ENCODE results near the gene ACTR1B.
"Not testable (repeated sequence)": the region's sequence is repeated elsewhere in the genome, so short reads cannot be mapped to it uniquely, and the experiment has no call there.

The ACTR1B gene

DNA sequence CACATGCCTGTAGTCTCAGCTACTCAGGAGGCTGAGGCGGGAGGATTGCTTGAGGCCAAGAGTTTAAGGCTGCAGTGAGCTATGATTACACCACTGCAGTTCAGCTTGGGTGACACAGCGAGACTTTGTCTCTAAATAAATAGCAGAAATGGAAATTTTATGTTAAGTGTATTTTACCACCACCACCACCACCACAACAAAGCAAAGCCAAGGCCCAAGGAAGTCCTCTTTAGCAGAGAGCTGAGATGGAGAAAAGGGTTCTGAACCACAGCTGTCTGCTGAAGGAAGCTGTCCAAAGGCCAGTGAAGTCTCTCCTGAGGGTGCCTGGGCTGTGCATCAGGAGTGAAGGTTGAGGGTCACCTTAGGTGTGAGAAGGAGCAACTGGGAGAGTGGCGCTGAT, 23.4 kb upstream of the ACTR1B start:
- not testable (repeated sequence) for H3K4me3 ChIP-seq (ENCODE audit: low read depth in 1 of 2, low read length in 2 of 2); H3K27ac ChIP-seq (ENCODE audit: low read depth, low read length); H3K27me3 ChIP-seq (ENCODE audit: control insufficient read depth in 1 of 2, insufficient read depth in 2 of 2, low read length in 2 of 2); H3K9ac ChIP-seq (ENCODE audit: low read length); H3K9me3 ChIP-seq (ENCODE audit: low read length); H3K4me1 ChIP-seq (ENCODE audit: insufficient read depth, low read length); H3K36me3 ChIP-seq (ENCODE audit: insufficient read depth, low read length)

DNA sequence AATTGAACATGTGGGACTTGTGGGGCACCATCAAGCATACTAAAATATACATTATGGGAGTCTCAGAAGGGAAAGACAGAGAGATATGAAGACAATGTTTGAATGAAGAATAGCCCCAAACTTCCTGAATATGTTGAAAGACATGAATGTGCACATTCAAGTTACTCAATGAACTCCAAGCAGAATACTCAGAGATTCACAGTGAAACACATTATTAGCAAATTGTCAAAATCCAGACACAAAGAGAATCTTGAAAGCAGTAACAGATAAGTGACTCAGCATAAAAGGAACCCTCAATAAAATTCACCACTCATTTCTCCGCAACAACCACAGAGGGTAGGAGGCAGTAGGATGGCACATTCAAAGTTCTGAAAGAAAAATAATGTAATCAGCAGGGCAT, 14.5 kb upstream of the ACTR1B start:
- Histone ChIP-seq H3K4me1 (ENCODE audit: insufficient read depth, low read length) (no peaks in the 10 kb centered on the region), H3K36me3 (ENCODE audit: insufficient read depth, low read length) (peaks cover 4% of the 10 kb centered on the region), H3K4me3 (ENCODE audit: low read depth in 1 of 2, low read length in 2 of 2) (no peak overlapping the region), H3K9me3 (ENCODE audit: low read length) (no peaks in the 10 kb centered on the region), H3K9ac (ENCODE audit: low read length) (no peak overlapping the region), H3K27me3 (ENCODE audit: control insufficient read depth in 1 of 2, insufficient read depth in 2 of 2, low read length in 2 of 2) (no peaks in the 10 kb centered on the region), H3K27ac (ENCODE audit: low read depth, low read length) (no peak overlapping the region)

DNA sequence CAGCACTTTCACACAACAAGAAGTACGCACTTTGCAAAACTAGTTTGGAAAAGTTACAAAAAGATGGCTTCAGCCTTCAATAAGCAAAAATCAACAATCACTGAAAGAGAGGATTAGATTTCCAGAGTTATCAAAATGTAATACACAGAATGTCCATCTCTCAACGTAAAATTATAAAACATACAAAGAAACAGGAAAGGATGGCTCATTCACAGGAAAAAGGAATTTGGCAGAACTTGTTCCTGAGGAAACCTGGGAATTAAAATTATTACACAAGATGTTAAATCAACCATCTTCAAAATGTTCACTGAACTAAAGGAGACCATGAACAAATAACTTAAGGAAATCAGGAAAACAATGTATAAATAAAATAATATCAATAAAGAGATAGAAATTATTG, 13.6 kb upstream of the ACTR1B start:
- Histone ChIP-seq H3K27ac (ENCODE audit: low read depth, low read length) (no peak overlapping the region), H3K4me1 (ENCODE audit: insufficient read depth, low read length) (no peaks in the 10 kb centered on the region), H3K36me3 (ENCODE audit: insufficient read depth, low read length) (peaks cover 4% of the 10 kb centered on the region)

DNA sequence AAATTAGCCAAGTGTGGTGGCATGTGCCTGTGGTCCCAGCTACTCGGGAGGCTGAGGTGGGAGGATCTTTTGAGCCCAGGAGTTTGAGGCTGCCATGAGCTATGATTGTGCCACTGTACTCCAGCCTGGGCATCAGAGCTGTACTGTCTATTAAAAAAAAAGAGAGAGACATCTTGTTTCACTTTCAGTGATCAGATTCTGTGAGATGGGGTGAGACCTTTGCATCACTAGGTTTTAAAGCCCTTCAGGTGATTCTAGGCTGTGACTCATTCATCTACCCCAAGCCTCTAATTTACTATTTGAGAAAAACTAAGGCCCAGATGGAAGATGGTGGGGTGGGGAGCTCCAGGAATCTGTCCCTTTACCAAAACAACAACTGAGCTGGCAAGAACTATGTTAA, 12.8 kb upstream of the ACTR1B start:
- Histone ChIP-seq H3K4me1 (ENCODE audit: insufficient read depth, low read length) (no peaks in the 10 kb centered on the region), H3K27ac (ENCODE audit: low read depth, low read length) (no peak overlapping the region), H3K4me3 (ENCODE audit: low read depth in 1 of 2, low read length in 2 of 2) (no peak overlapping the region), H3K36me3 (ENCODE audit: insufficient read depth, low read length) (peaks cover 4% of the 10 kb centered on the region), H3K27me3 (ENCODE audit: control insufficient read depth in 1 of 2, insufficient read depth in 2 of 2, low read length in 2 of 2) (no peaks in the 10 kb centered on the region), H3K9ac (ENCODE audit: low read length) (no peak overlapping the region), H3K9me3 (ENCODE audit: low read length) (no peaks in the 10 kb centered on the region)

More for the DNA sequence above, 13.6 kb upstream of the ACTR1B start:
- Histone ChIP-seq H3K9me3 (ENCODE audit: low read length) (no peaks in the 10 kb centered on the region), H3K4me3 (ENCODE audit: low read depth in 1 of 2, low read length in 2 of 2) (no peak overlapping the region), H3K27me3 (ENCODE audit: control insufficient read depth in 1 of 2, insufficient read depth in 2 of 2, low read length in 2 of 2) (no peaks in the 10 kb centered on the region), H3K9ac (ENCODE audit: low read length) (no peak overlapping the region)

DNA sequence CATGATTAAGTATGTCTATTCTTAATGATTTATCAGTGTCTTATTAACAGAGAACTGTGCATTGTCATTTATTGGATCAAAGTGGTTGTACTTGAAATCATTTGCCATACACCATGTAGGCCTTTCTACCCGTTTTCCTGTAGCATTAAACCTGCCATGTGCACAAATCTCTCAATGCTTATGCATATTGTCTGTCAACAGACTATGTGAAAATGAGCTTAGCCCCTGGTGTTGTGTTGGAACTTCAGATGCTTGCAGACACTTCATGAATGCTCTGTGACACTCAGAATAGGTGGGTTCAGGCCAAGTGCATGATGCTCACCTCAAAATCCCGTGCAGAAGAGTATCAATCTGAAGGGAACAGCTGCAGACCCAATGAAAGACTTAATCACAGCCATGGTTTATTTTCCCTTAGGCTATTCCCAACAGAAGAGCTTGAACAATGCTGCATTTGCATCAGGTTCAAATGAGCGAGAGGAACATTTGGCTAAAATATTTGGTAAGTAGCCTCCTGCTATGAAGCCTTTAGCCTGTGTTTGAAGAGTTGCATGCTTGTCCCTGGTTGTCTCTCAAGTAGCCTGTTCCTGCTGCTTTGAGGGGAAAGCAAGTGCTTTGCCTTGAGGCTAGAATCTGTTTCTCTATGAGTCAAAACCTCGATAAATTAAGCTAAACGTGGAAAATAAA, 11.7 kb upstream of the ACTR1B start:
- Histone ChIP-seq H3K9me3 (ENCODE audit: low read length) (no peaks in the 10 kb centered on the region), H3K4me3 (ENCODE audit: low read depth in 1 of 2, low read length in 2 of 2) (no peak overlapping the region), H3K4me1 (ENCODE audit: insufficient read depth, low read length) (no peaks in the 10 kb centered on the region), H3K36me3 (ENCODE audit: insufficient read depth, low read length) (peaks cover 4% of the 10 kb centered on the region), H3K27me3 (ENCODE audit: control insufficient read depth in 1 of 2, insufficient read depth in 2 of 2, low read length in 2 of 2) (no peaks in the 10 kb centered on the region), H3K9ac (ENCODE audit: low read length) (no peak overlapping the region), H3K27ac (ENCODE audit: low read depth, low read length) (no peak overlapping the region)

DNA sequence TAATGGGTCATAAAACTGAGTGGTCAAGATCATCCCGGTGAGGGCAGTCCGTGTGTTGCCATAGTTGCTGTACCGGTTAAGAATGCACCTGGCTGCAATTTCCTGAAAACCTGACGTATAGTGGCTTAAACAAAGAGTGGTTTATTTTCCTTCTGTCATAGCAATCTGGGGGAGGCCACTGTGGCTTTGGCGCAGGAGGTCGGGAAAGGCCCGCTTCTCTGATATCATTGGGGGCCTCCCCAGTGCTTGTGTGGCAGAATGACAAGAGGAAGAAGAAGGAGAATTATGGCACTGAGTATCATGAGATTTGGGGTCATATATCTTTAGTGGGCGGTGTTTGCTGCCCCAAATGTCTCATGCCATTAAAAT, 10.1 kb upstream of the ACTR1B start:
- Histone ChIP-seq H3K36me3 (ENCODE audit: insufficient read depth, low read length) (peaks cover 4% of the 10 kb centered on the region), H3K9me3 (ENCODE audit: low read length) (no peaks in the 10 kb centered on the region), H3K9ac (ENCODE audit: low read length) (no peak overlapping the region), H3K27me3 (ENCODE audit: control insufficient read depth in 1 of 2, insufficient read depth in 2 of 2, low read length in 2 of 2) (no peaks in the 10 kb centered on the region), H3K4me3 (ENCODE audit: low read depth in 1 of 2, low read length in 2 of 2) (no peak overlapping the region), H3K4me1 (ENCODE audit: insufficient read depth, low read length) (no peaks in the 10 kb centered on the region), H3K27ac (ENCODE audit: low read depth, low read length) (no peak overlapping the region)

DNA sequence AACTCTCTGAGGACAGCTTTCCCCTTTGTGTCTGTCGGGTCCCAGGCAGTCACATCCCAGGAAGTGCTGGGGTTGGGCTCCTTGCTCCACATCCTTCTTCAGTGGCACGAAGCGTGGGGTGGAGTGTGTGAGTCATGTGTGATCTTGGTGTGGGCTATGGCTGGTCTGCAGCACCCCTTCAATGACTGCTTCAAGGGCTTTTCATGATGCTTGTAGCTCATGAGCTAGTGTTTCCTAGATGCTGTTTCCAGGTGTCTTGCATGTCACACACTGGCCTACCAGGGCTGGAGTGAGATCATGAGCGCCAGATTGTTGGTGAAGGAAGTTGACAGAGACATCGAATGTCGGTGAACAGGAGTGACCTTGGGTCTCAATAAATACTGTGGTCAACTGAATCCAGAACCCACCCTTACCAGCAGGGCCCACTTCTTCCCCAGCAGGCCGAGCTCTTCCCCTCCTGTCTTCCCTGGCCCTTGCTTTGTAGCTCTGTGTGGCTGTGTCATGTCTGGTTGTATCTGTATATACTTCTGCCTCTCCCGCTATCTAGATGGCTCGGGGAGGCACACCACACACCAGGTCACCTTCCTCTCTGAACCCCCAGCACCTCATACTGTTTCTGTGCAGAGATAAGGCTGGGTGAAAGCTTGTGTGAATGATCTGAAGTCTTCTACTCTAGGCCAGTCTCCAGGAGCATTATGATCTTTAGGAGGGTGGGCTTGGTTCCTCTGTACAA, 9.5 kb upstream of the ACTR1B start:
- Histone ChIP-seq H3K27ac (ENCODE audit: low read depth, low read length) (no peak overlapping the region), H3K36me3 (ENCODE audit: insufficient read depth, low read length) (peaks cover 4% of the 10 kb centered on the region), H3K4me3 (ENCODE audit: low read depth in 1 of 2, low read length in 2 of 2) (no peak overlapping the region), H3K4me1 (ENCODE audit: insufficient read depth, low read length) (no peaks in the 10 kb centered on the region), H3K9ac (ENCODE audit: low read length) (no peak overlapping the region), H3K9me3 (ENCODE audit: low read length) (no peaks in the 10 kb centered on the region), H3K27me3 (ENCODE audit: control insufficient read depth in 1 of 2, insufficient read depth in 2 of 2, low read length in 2 of 2) (no peaks in the 10 kb centered on the region)

DNA sequence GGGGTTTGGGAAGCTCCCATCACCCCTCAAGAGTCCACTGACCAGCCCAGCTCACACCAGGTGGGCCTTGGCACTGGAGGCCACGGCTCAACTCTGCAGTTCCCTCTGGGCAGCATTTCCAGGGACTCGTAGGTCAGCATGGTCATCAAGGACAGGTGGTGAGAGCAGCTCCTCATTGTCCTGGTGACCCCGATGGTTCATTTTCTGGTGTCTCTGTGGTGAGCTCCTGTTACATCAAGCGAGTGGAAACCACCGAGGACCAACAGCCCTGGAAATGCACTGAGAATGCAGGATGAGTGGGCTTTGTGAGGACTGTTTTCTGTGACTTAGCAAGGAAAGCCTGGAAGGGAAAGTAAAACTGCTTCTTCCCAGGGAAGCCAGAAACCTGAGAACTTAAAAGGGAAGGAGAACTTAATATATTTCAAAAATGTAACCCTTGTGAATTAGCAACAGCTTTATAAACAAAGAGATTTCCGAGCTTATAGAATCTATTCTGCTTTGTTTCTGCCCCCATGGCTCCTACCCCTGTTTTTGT, 8.8 kb upstream of the ACTR1B start:
- H3K4me1 ChIP-seq (ENCODE audit: insufficient read depth, low read length); H3K9me3 ChIP-seq (ENCODE audit: low read length); H3K36me3 ChIP-seq (ENCODE audit: insufficient read depth, low read length); H3K27ac ChIP-seq (ENCODE audit: low read depth, low read length); H3K27me3 ChIP-seq (ENCODE audit: control insufficient read depth in 1 of 2, insufficient read depth in 2 of 2, low read length in 2 of 2); H3K9ac ChIP-seq (ENCODE audit: low read length); H3K4me3 ChIP-seq (ENCODE audit: low read depth in 1 of 2, low read length in 2 of 2): not testable (repeated sequence)

DNA sequence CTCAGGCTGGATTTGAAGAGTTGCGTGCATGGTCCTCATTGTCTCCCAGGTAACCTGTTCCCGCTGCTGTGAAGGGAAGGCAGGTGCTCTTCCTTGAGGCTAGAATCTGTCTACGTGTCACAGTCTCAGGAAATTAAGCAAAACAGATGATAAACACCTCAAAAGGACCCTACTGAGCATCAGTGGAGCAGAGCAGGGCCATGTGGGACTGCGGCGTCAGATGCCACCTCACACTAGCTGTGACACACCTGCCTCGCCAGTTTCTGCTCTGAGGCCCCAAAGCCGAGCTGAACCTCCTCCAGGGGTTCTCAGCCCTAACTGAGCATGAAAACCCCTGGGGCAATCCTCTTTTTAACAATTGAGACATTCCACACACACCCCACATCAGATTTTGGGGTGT, 7.7 kb upstream of the ACTR1B start:
- H3K36me3 ChIP-seq (ENCODE audit: insufficient read depth, low read length) = no peaks in the 10 kb centered on the region
- H3K4me3 ChIP-seq (ENCODE audit: low read depth in 1 of 2, low read length in 2 of 2) = no peak overlapping the region
- H3K4me1 ChIP-seq (ENCODE audit: insufficient read depth, low read length) = no peaks in the 10 kb centered on the region
- H3K9me3 ChIP-seq (ENCODE audit: low read length) = no peaks in the 10 kb centered on the region
- H3K27ac ChIP-seq (ENCODE audit: low read depth, low read length) = no peak overlapping the region
- no peak overlapping the region for H3K9ac ChIP-seq (ENCODE audit: low read length)
- H3K27me3 ChIP-seq (ENCODE audit: control insufficient read depth in 1 of 2, insufficient read depth in 2 of 2, low read length in 2 of 2) = no peaks in the 10 kb centered on the region

DNA sequence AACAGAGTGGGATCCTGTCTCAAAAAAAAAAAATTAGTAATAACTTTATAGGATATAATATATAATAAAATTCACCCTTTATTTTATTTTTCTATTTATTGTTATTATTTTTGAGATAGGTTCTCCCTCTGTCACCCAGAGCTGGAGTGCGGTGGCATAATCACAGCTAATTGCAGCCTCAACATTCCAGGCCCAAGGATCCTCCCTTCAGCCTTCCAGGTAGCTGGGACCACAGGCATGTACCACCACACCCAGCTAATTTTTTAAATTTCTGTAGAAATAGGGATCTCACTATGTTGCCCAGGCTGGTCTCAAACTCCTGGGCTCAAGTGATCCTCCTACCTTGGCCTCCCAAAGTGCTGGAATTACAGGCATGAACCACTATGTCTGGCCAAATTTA, 6.6 kb upstream of the ACTR1B start:
- no peak overlapping the region for H3K27ac ChIP-seq (ENCODE audit: low read depth, low read length)
- H3K9me3 ChIP-seq (ENCODE audit: low read length) = no peaks in the 10 kb centered on the region

DNA sequence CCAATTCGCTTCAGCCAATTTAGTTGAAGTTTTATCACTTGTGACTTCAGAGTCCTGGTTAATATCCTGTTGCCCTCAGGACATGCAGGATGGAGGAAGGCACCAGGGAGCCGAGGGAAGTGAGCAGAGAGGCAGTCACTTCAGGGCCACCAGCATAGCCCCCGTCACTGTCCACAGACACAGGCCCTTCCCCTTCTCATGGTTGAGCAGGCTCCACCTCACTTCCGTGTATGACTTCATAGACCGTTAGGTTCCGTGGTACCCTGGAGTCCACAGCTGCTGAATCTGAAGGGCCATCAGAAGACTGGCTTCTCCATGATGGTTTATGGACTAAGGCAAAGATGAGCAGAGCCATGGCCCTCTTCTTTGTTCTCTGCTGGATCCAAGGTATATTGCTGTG, 5.6 kb upstream of the ACTR1B start, which contains the start of gene C2orf92:
TSS of gene C2orf92 (plus strand) at position 266 of the 400 bp plus-strand sequence. CDS start at position 342, 76 bp downstream.
- no peak within 1 kb of the TSS for H3K9ac ChIP-seq (ENCODE audit: low read length)
- no peaks in the 10 kb centered on the region for H3K27me3 ChIP-seq (ENCODE audit: control insufficient read depth in 1 of 2, insufficient read depth in 2 of 2, low read length in 2 of 2)
- no peak within 1 kb of the TSS for H3K27ac ChIP-seq (ENCODE audit: low read depth, low read length)
- peaks cover 6% of the 10 kb centered on the region for H3K4me1 ChIP-seq (ENCODE audit: insufficient read depth, low read length)
- no peak within 1 kb of the TSS for H3K4me3 ChIP-seq (ENCODE audit: low read depth in 1 of 2, low read length in 2 of 2)
- no peaks in the 10 kb centered on the region for H3K36me3 ChIP-seq (ENCODE audit: insufficient read depth, low read length)
- H3K9me3 ChIP-seq (ENCODE audit: low read length) = no peaks in the 10 kb centered on the region

More for the DNA sequence above, 6.6 kb upstream of the ACTR1B start:
- H3K27me3 ChIP-seq (ENCODE audit: control insufficient read depth in 1 of 2, insufficient read depth in 2 of 2, low read length in 2 of 2) = no peaks in the 10 kb centered on the region
- H3K4me1 ChIP-seq (ENCODE audit: insufficient read depth, low read length) = no peaks in the 10 kb centered on the region
- H3K4me3 ChIP-seq (ENCODE audit: low read depth in 1 of 2, low read length in 2 of 2) = no peak overlapping the region
- H3K36me3 ChIP-seq (ENCODE audit: insufficient read depth, low read length) = no peaks in the 10 kb centered on the region
- no peak overlapping the region for H3K9ac ChIP-seq (ENCODE audit: low read length)

DNA sequence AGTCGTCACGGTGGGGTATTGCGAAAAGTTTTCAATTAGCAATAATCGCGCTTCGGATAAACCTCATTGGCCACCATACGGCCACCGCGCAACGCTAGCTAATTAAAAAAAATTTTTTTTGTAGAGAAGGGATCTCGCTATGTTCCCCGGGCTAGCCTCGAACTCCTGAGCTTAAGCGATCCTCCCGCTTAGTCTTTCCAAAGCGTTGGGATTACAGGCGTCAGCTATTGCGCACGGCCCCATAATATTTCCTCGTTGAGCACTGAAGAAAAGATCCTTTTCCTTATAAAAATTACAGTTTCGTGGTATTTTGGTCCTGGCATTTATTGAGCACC, 759 bp upstream of the ACTR1B start:
- peak overlapping the region; percentile 79 for H3K27ac ChIP-seq (ENCODE audit: low read depth, low read length)
- peak overlapping the region; percentile 47 to 55 for H3K4me3 ChIP-seq (ENCODE audit: low read depth in 1 of 2, low read length in 2 of 2)
- H3K9me3 ChIP-seq (ENCODE audit: low read length) = no peaks in the 10 kb centered on the region
- H3K27me3 ChIP-seq (ENCODE audit: control insufficient read depth in 1 of 2, insufficient read depth in 2 of 2, low read length in 2 of 2) = no peaks in the 10 kb centered on the region
- H3K36me3 ChIP-seq (ENCODE audit: insufficient read depth, low read length) = peaks cover 9% of the 10 kb centered on the region
- peaks cover 25% of the 10 kb centered on the region for H3K4me1 ChIP-seq (ENCODE audit: insufficient read depth, low read length)
- peak overlapping the region; percentile 18 for H3K9ac ChIP-seq (ENCODE audit: low read length)
